Lung (tissue), 12 donors: Measurements from ENCODE around the gene NXPH1. TPM values are rescaled to one million over a fixed set of nuclear protein-coding genes. Genes with fewer than 3 reads are reported as not detected.

Experiments
- ATAC-seq: fragments of 200-7000 bp; cut with Tn5 transposase; one replicate; pipeline ENCODE4 v1.9.1; 2020; ENCODE audit warnings: moderate number of reproducible peaks; ENCODE audit not compliant: insufficient read depth, low FRiP score
- DNase-seq, 3 donors: peaks; one replicate each; pipeline ENCODE4 v3.0.0-alpha.2; 2013 to 2017
- H3K27ac ChIP-seq, 2 donors: one replicate each; pipeline ENCODE4 v1.5.1; 2013; ENCODE audit warnings: mild to moderate bottlenecking in 2 of 2, moderate library complexity in 2 of 2, control low read depth in 1 of 2, inconsistent platforms in 1 of 2, low read depth in 1 of 2, low read length in 1 of 2
- H3K27me3 ChIP-seq, 3 donors: one replicate each; pipeline ENCODE4 v1.5.1; 2013; ENCODE audit warnings: low read length in 2 of 3; ENCODE audit not compliant: control insufficient read depth in 3 of 3, insufficient read depth in 3 of 3
- H3K36me3 ChIP-seq, 4 donors: one replicate each; pipeline ENCODE4 v1.5.1; 2013; ENCODE audit warnings: low read length in 4 of 4, mild to moderate bottlenecking in 1 of 4, moderate library complexity in 1 of 4; ENCODE audit not compliant: control insufficient read depth in 4 of 4, insufficient read depth in 4 of 4
- H3K4me1 ChIP-seq, 5 donors: one replicate each; pipeline ENCODE4 v1.5.1; 2013; ENCODE audit warnings: low read length in 5 of 5, mild to moderate bottlenecking in 2 of 5, moderate library complexity in 1 of 5; ENCODE audit not compliant: control insufficient read depth in 5 of 5, insufficient read depth in 5 of 5
- H3K4me3 ChIP-seq: one replicate; pipeline ENCODE4 v1.5.1; 2013; ENCODE audit warnings: mild to moderate bottlenecking, control low read depth, moderate library complexity
- H3K9ac ChIP-seq, 2 donors: one replicate each; pipeline ENCODE4 v1.5.1; 2013; ENCODE audit warnings: low read length in 2 of 2, control low read depth in 1 of 2; ENCODE audit not compliant: insufficient read depth in 1 of 2
- H3K9me3 ChIP-seq, 4 donors: one replicate each; pipeline ENCODE4 v1.5.1; 2013; ENCODE audit warnings: low read length in 3 of 4, mild to moderate bottlenecking in 1 of 4, moderate library complexity in 1 of 4; ENCODE audit not compliant: control insufficient read depth in 4 of 4, insufficient read depth in 3 of 4
- CTCF ChIP-seq: IDR thresholded peaks from 2 replicates; pipeline ENCODE4 v1.5.1; 2012; ENCODE audit warnings: mild to moderate bottlenecking; ENCODE audit errors: control extremely low read depth, extremely low read depth
- WGBS, 2 donors: extraction: QIAGEN DNeasy Blood & Tissue Kit; methylation state at CpG; one replicate each; pipeline ENCODE4 v1.1.7; 2013; 5-methylcytosine and 5-hydroxymethylcytosine counted together
- polyA plus RNA-seq, 2 donors: library from polyadenylated mRNA; stranded (reverse); fragments of 200-250 nt; gene quantifications; one replicate each; pipeline ENCODE4 v1.2.1, GENCODE V29; 2013
- total RNA-seq, 2 donors: library from RNA; depleted of rRNA in 1 of 2; stranded (reverse); fragments of >200 nt in 1 of 2; gene quantifications; one replicate each; pipeline ENCODE4 v1.2.1, GENCODE V29; 2014 to 2021
- donor health status: control.
- donor health status: control.
- donor health status: Bipolar disorder and iron deficiency.
- donor health status: healthy.
- donor health status: DM: yes; HTN: yes; CAD: no.

The NXPH1 gene
- total and polyA plus RNA-seq, 4 donors: 0.09 to 0.17 TPM; not detected in 2

GRCh38 chr7:8566016-8566415, 132.6 kb downstream of the NXPH1 start:
- no peaks in the 10 kb centered on the region for H3K9me3 ChIP-seq
- WGBS, 2 donors: 70 to 72% methylated on average over 2 of the region's 2 CpGs
- no peak overlapping the region for H3K4me3 ChIP-seq
- no peaks in the 10 kb centered on the region for H3K4me1 ChIP-seq
- no peaks in the 10 kb centered on the region for H3K27me3 ChIP-seq
- TF ChIP-seq CTCF: no peak
- H3K9ac ChIP-seq: no peak overlapping the region
- H3K36me3 ChIP-seq: no peaks in the 10 kb centered on the region
- no peak for DNase-seq
- ATAC-seq: no peak
- H3K27ac ChIP-seq: no peak overlapping the region

- WGBS, 2 donors: 71 to 78% methylated on average over 4 of the region's 4 CpGs
- H3K4me3 ChIP-seq: no peak overlapping the region
- no peaks in the 10 kb centered on the region for H3K27me3 ChIP-seq
- H3K4me1 ChIP-seq: no peaks in the 10 kb centered on the region
- ATAC-seq: no peak
- no peaks in the 10 kb centered on the region for H3K9me3 ChIP-seq
- H3K27ac ChIP-seq: no peak overlapping the region
- no peak overlapping the region for H3K9ac ChIP-seq
- no peaks in the 10 kb centered on the region for H3K36me3 ChIP-seq
- DNase-seq: no peak
- TF ChIP-seq CTCF: no peak
These were observed 134.2 kb downstream of the NXPH1 start for GRCh38 chr7:8567626-8568025.

- 76 to 85% methylated on average over 6 of the region's 6 CpGs for WGBS, 2 donors
- no peak overlapping the region for H3K9ac ChIP-seq
- DNase-seq (peak; percentile 22 to 85 (median 72)), ATAC-seq (no peak)
- no peak overlapping the region for H3K4me3 ChIP-seq
- H3K9me3 ChIP-seq: peaks cover 0 to 5% (median 0%) of the 10 kb centered on the region in 4 donors
- no peak overlapping the region for H3K27ac ChIP-seq
- TF ChIP-seq CTCF: no peak
- peaks cover 0 to under 1% (median 0%) of the 10 kb centered on the region in 5 donors for H3K4me1 ChIP-seq
- H3K36me3 ChIP-seq: no peaks in the 10 kb centered on the region
- no peaks in the 10 kb centered on the region for H3K27me3 ChIP-seq
These were observed 146.3 kb downstream of the NXPH1 start for GRCh38 chr7:8579661-8580194.

- Histone ChIP-seq H3K9me3 (peaks cover 0 to 5% (median 1%) of the 10 kb centered on the region in 4 donors), H3K36me3 (no peaks in the 10 kb centered on the region), H3K27me3 (no peaks in the 10 kb centered on the region), H3K27ac (no peak overlapping the region), H3K4me3 (no peak overlapping the region), H3K9ac (no peak overlapping the region), H3K4me1 (peaks cover 0 to 13% (median 0%) of the 10 kb centered on the region in 5 donors)
- ATAC-seq (no peak), DNase-seq (no peak)
- no peak for TF ChIP-seq CTCF
- 93 to 97% methylated on average over 5 of the region's 5 CpGs for WGBS, 2 donors
These were observed 148.4 kb downstream of the NXPH1 start for GRCh38 chr7:8581842-8582241.
